ENCODE data around the gene NEU2.

- no peak for TF ChIP-seq CTCF (tag by site-specific recombination; IDR thresholded peaks at IDR 0.05)
- no peak for TF ChIP-seq ZNF302 (tag by site-specific recombination; IDR thresholded peaks at IDR 0.05; ENCODE audit: low read depth)
- TF ChIP-seq ZNF707 (tag by site-specific recombination; IDR thresholded peaks at IDR 0.05), result no peak
- no peak for TF ChIP-seq ZBTB7A (tag by site-specific recombination; IDR thresholded peaks at IDR 0.05; ENCODE audit: low read depth)
- no peak for TF ChIP-seq ZNF148 (tag by site-specific recombination; IDR thresholded peaks at IDR 0.05; ENCODE audit: borderline replicate concordance)
- TF ChIP-seq ZNF571 (tag by site-specific recombination; IDR thresholded peaks at IDR 0.05), result no peak
- TF ChIP-seq ZNF664 (tag by site-specific recombination; IDR thresholded peaks at IDR 0.05), result no peak
- no peak for TF ChIP-seq BCL11A (tag by site-specific recombination; IDR thresholded peaks at IDR 0.05; ENCODE audit: low read depth)
- TF ChIP-seq REPIN1 (tag by site-specific recombination; IDR thresholded peaks at IDR 0.05; ENCODE audit: low read depth), result no peak
These were observed 20.0 kb upstream of the NEU2 start for GRCh38 chr2:233012301-233012971.
